IMR-90 (cell line): Measurements from ENCODE around the gene CAND1. TPM values are rescaled to one million over a fixed set of nuclear protein-coding genes. Genes with fewer than 3 reads are reported as not detected.

Source experiments
- ATAC-seq: fragments of 200-7000 bp; cut with Tn5 transposase; 2 replicates; pipeline ENCODE4 v1.9.1; 2020; ENCODE audit warnings: low read depth, mild to moderate bottlenecking, moderate library complexity
- BruUV-seq: library from RNA; stranded (reverse); fragments of 400-500 nt; replicated peaks from 2 replicates; lab custom pipeline; 2021; lab: Mats Ljungman, UMichigan
- CTCF ChIA-PET: fragments of 300-600 bp; formaldehyde crosslinking; extraction: SDS; loops from one replicate; lab custom pipeline; 2021; ENCODE audit warnings: antibody characterized with exemption; lab: Yijun Ruan, JAX
- POLR2A ChIA-PET: fragments of 300-600 bp; sonication (Branson Sonifier 250); formaldehyde crosslinking; loops from one replicate; lab custom pipeline; 2022; ENCODE audit warnings: antibody characterized with exemption; ENCODE audit not compliant: unreplicated experiment; lab: Charles Lee
- DNase-seq: peaks from one replicate; pipeline ENCODE4 v3.0.0; 2013
- H2AFZ ChIP-seq: replicated peaks from 2 replicates; pipeline ENCODE3; 2013; ENCODE audit warnings: low read length, mild to moderate bottlenecking; ENCODE audit not compliant: poor library complexity
- H2AK5ac ChIP-seq: 2 replicates; pipeline ENCODE4 v1.6.1; 2013; ENCODE audit warnings: low read depth, low read length, inconsistent platforms
- H2AK9ac ChIP-seq: replicated peaks from 2 replicates; pipeline ENCODE3; 2013; ENCODE audit warnings: mild to moderate bottlenecking, low read depth, low read length, moderate library complexity; ENCODE audit not compliant: poor library complexity
- H2BK120ac ChIP-seq: 2 replicates; pipeline ENCODE4 v1.6.1; 2013; ENCODE audit warnings: low read depth, low read length, inconsistent platforms
- H2BK15ac ChIP-seq: 3 replicates; pipeline ENCODE4 v1.6.1; 2013; ENCODE audit warnings: low read depth, low read length, inconsistent platforms
- H2BK20ac ChIP-seq: 2 replicates; pipeline ENCODE4 v1.6.1; 2013; ENCODE audit warnings: low read depth, mild to moderate bottlenecking, inconsistent platforms, low read length, moderate library complexity
- H2BK5ac ChIP-seq: 2 replicates; pipeline ENCODE4 v1.6.1; 2013; ENCODE audit warnings: mild to moderate bottlenecking, low read depth, low read length, inconsistent platforms; ENCODE audit not compliant: poor library complexity, severe bottlenecking
- H3K14ac ChIP-seq: replicated peaks from 2 replicates; pipeline ENCODE4 v1.6.1; 2013; ENCODE audit warnings: low read depth, low read length, inconsistent platforms
- H3K18ac ChIP-seq: 2 replicates; pipeline ENCODE4 v1.6.1; 2013; ENCODE audit warnings: low read depth, low read length, control low read depth
- H3K23ac ChIP-seq: 2 replicates; pipeline ENCODE4 v1.6.1; 2013; ENCODE audit warnings: low read depth, low read length, inconsistent platforms
- H3K27ac ChIP-seq: 2 replicates; pipeline ENCODE4 v1.5.1; 2013; ENCODE audit warnings: mild to moderate bottlenecking, control low read depth, low read length; ENCODE audit not compliant: insufficient read depth
- H3K27me3 ChIP-seq: 2 replicates; pipeline ENCODE4 v1.6.1; 2013; ENCODE audit warnings: low read length; ENCODE audit not compliant: control insufficient read depth, insufficient read depth
- H3K36me3 ChIP-seq: 2 replicates; pipeline ENCODE4 v1.6.1; 2013; ENCODE audit warnings: low read length, mixed read lengths; ENCODE audit not compliant: control insufficient read depth, insufficient read depth
- H3K4ac ChIP-seq: 2 replicates; pipeline ENCODE4 v1.6.1; 2013; ENCODE audit warnings: low read depth, low read length, inconsistent platforms
- H3K4me1 ChIP-seq: 2 replicates; pipeline ENCODE4 v1.6.1; 2013; ENCODE audit warnings: low read length, mixed read lengths; ENCODE audit not compliant: control insufficient read depth, insufficient read depth
- H3K4me2 ChIP-seq: 2 replicates; pipeline ENCODE4 v1.6.1; 2013; ENCODE audit warnings: low read depth, mild to moderate bottlenecking, control low read depth, low read length, moderate library complexity
- H3K4me3 ChIP-seq: 2 replicates; pipeline ENCODE4 v1.5.1; 2013; ENCODE audit warnings: low read depth, mild to moderate bottlenecking, control low read depth, low read length, moderate library complexity; ENCODE audit not compliant: insufficient read depth
- H3K56ac ChIP-seq: 2 replicates; pipeline ENCODE4 v1.6.1; 2013; ENCODE audit warnings: low read length, inconsistent platforms; ENCODE audit not compliant: insufficient read depth; ENCODE audit errors: extremely low read depth
- H3K79me1 ChIP-seq, 2 experiments: 2 replicates each; pipeline ENCODE4 v1.6.1; 2013; ENCODE audit warnings: low read length in 2 of 2, inconsistent platforms in 1 of 2, low read depth in 1 of 2
- H3K9ac ChIP-seq: 2 replicates; pipeline ENCODE4 v1.6.1; 2013; ENCODE audit warnings: low read depth, low read length, control low read depth
- H3K9me1 ChIP-seq: 2 replicates; pipeline ENCODE4 v1.6.1; 2013; ENCODE audit warnings: low read length, inconsistent platforms; ENCODE audit not compliant: insufficient read depth
- H3K9me3 ChIP-seq: 2 replicates; pipeline ENCODE4 v1.6.1; 2013; ENCODE audit warnings: low read length; ENCODE audit not compliant: control insufficient read depth, insufficient read depth
- H4K20me1 ChIP-seq: 2 replicates; pipeline ENCODE4 v1.6.1; 2013; ENCODE audit warnings: low read length, inconsistent platforms; ENCODE audit not compliant: insufficient read depth
- H4K5ac ChIP-seq: 2 replicates; pipeline ENCODE4 v1.6.1; 2013; ENCODE audit warnings: mild to moderate bottlenecking, low read depth, low read length, control low read depth
- H4K8ac ChIP-seq, 2 experiments: 2 replicates each; pipeline ENCODE4 v1.6.1; 2013; ENCODE audit warnings: low read depth in 2 of 2, low read length in 2 of 2, control low read depth in 1 of 2, inconsistent platforms in 1 of 2
- H4K91ac ChIP-seq: 2 replicates; pipeline ENCODE4 v1.6.1; 2013; ENCODE audit warnings: low read depth, low read length, inconsistent platforms; ENCODE audit not compliant: insufficient read depth
- FOS ChIP-seq: fragments of 150-350 bp; IDR thresholded peaks from 2 replicates; pipeline ENCODE4 v1.6.1; 2016; ENCODE audit warnings: low read depth, low read length
- MAFK ChIP-seq: IDR thresholded peaks from 2 replicates; pipeline ENCODE4 v1.6.1; 2012; ENCODE audit warnings: low read depth, low read length, improper control_type of control experiment
- MAZ ChIP-seq: IDR thresholded peaks from 2 replicates; pipeline ENCODE4 v1.6.1; 2012; ENCODE audit warnings: low read depth, mild to moderate bottlenecking, low read length, improper control_type of control experiment, moderate library complexity, borderline replicate concordance
- NFE2L2 ChIP-seq: fragments of 150-350 bp; IDR thresholded peaks from 2 replicates; pipeline ENCODE4 v1.6.1; 2016; ENCODE audit warnings: low read depth, mild to moderate bottlenecking, low read length
- RAD21 ChIP-seq: IDR thresholded peaks from 2 replicates; pipeline ENCODE4 v1.6.1; 2012; ENCODE audit warnings: low read length, improper control_type of control experiment
- RCOR1 ChIP-seq: IDR thresholded peaks from 2 replicates; pipeline ENCODE4 v1.6.1; 2012; ENCODE audit warnings: mild to moderate bottlenecking, low read length, improper control_type of control experiment; ENCODE audit not compliant: insufficient replicate concordance
- RFX5 ChIP-seq: IDR thresholded peaks from 2 replicates; pipeline ENCODE4 v1.8.0; 2012; ENCODE audit warnings: low read depth, mild to moderate bottlenecking, low read length, moderate library complexity
- USF2 ChIP-seq: fragments of 150-350 bp; IDR thresholded peaks from 2 replicates; pipeline ENCODE4 v1.6.1; 2017; ENCODE audit warnings: mild to moderate bottlenecking, antibody characterized with exemption, low read length, low read depth
- WGBS, 2 experiments: methylation state at CpG; one replicate each; pipeline versions ENCODE4 v1.1.5 to v1.1.7; 2013; ENCODE audit warnings: missing lambda C conversion rate in 2 of 2; ENCODE audit not compliant: insufficient read length in 1 of 2; ENCODE audit errors: extremely low coverage in 2 of 2; 5-methylcytosine and 5-hydroxymethylcytosine counted together
- dilution Hi-C: fragments of 300-500 bp; cut with HindIII; formaldehyde crosslinking; loops from one replicate; pipeline ENCODE4 v1.14.3; 2018; ENCODE audit warnings: low sequenced_read_pairs; ENCODE audit not compliant: unreplicated experiment
- in situ Hi-C: fragments of 300-500 bp; cut with MboI; formaldehyde crosslinking; loops from 3 replicates; pipeline ENCODE4 v1.14.3; 2019; ENCODE audit warnings: low sequenced_read_pairs, inconsistent platforms, mixed read lengths
- intact Hi-C: fragments of 100-400 bp; cut with micrococcal nuclease; formaldehyde crosslinking; loops from 2 replicates; pipeline ENCODE4 v1.10.0; 2022
- polyA plus RNA-seq, 3 experiments: library from polyadenylated mRNA; depleted of rRNA; stranded (reverse); fragments of >200 nt; gene quantifications; 2 replicates each; pipeline ENCODE4 v1.2.3, GENCODE V29; 2012; ENCODE audit warnings: low replicate concordance in 1 of 3
- total RNA-seq: library from RNA; depleted of rRNA; stranded (reverse); fragments of >200 nt; gene quantifications from 2 replicates; pipeline ENCODE4 v1.2.3, GENCODE V29; 2012

The CAND1 gene
- total and polyA plus RNA-seq, 2 of the 4 experiments (the other 2 are of a cell fraction) = 42.6 to 91.4 TPM

GRCh38 chr12:67348683-67349082 lies 79.5 kb downstream of the CAND1 start:
- no CpG with 5 or more reads among the region's 2 CpGs for whole genome bisulfite sequencing, 2 experiments

More at GRCh38 chr12:67348683-67349082, 79.5 kb downstream of the CAND1 start:
- no peak overlapping the region for H2AK5ac ChIP-seq
- H3K9me1 ChIP-seq = no peaks in the 10 kb centered on the region
- no peak overlapping the region for H3K18ac ChIP-seq
- no peak overlapping the region for H2BK120ac ChIP-seq
- no peaks in the 10 kb centered on the region for H3K79me1 ChIP-seq
- ChIA-PET CTCF (no interaction called here), POLR2A (no interaction called here)
- no peak overlapping the region for H2AK9ac ChIP-seq
- H2BK5ac ChIP-seq = no peak overlapping the region
- intact Hi-C loops = no loop called here
- H3K27me3 ChIP-seq = no peaks in the 10 kb centered on the region
- H3K4me3 ChIP-seq = no peak overlapping the region
- BruUV-seq = no TSS peak
- H4K91ac ChIP-seq = no peak overlapping the region
- H4K20me1 ChIP-seq = no peaks in the 10 kb centered on the region
- no peak overlapping the region for H3K9ac ChIP-seq
- H3K56ac ChIP-seq = no peak overlapping the region
- H3K36me3 ChIP-seq = no peaks in the 10 kb centered on the region
- TF ChIP-seq RFX5 (no peak), NFE2L2 (no peak), MAFK (no peak), MAZ (no peak), RCOR1 (no peak), USF2 (no peak), FOS (no peak), RAD21 (no peak)
- H4K5ac ChIP-seq = no peak overlapping the region
- H3K27ac ChIP-seq = no peak overlapping the region
- H2BK15ac ChIP-seq = no peak overlapping the region
- H3K4ac ChIP-seq = no peak overlapping the region
- H2AFZ ChIP-seq = no peak overlapping the region
- H2BK20ac ChIP-seq = no peak overlapping the region
- H3K14ac ChIP-seq = no peak overlapping the region
- DNase-seq (no peak), ATAC-seq (no peak)
- H3K23ac ChIP-seq = no peak overlapping the region
- dilution Hi-C loops = no loop called here
- H4K8ac ChIP-seq = no peak overlapping the region
- H3K4me2 ChIP-seq = no peak overlapping the region
- in situ Hi-C loops = no loop called here
- H3K4me1 ChIP-seq = no peaks in the 10 kb centered on the region
- H3K9me3 ChIP-seq = no peaks in the 10 kb centered on the region
